Measurements from ENCODE around the gene HMGCL.

The HMGCL gene

DNA sequence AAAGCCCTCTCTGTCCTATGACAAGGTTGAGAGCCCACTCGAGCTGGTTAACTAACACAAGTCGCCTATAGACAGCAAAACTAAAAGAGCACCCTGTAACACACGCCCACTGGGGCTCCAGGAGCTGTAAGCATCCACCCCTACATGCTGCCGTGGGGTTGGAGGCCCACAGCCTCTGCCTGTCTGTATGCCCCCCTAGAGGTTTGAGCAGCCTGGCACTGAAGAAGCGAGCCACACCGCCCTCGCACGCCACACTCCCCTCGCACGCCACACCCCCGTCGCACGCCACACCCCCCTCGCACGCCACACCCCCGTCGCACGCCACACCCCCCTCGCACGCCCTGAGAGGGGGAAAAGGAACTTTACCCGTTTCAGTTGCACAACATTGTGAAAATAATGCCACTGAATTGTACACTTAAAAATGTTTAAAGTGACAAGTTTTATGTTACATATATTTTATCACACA, 13.2 kb upstream of the HMGCL start (continued):
- TF ChIP-seq, protein P1, sequence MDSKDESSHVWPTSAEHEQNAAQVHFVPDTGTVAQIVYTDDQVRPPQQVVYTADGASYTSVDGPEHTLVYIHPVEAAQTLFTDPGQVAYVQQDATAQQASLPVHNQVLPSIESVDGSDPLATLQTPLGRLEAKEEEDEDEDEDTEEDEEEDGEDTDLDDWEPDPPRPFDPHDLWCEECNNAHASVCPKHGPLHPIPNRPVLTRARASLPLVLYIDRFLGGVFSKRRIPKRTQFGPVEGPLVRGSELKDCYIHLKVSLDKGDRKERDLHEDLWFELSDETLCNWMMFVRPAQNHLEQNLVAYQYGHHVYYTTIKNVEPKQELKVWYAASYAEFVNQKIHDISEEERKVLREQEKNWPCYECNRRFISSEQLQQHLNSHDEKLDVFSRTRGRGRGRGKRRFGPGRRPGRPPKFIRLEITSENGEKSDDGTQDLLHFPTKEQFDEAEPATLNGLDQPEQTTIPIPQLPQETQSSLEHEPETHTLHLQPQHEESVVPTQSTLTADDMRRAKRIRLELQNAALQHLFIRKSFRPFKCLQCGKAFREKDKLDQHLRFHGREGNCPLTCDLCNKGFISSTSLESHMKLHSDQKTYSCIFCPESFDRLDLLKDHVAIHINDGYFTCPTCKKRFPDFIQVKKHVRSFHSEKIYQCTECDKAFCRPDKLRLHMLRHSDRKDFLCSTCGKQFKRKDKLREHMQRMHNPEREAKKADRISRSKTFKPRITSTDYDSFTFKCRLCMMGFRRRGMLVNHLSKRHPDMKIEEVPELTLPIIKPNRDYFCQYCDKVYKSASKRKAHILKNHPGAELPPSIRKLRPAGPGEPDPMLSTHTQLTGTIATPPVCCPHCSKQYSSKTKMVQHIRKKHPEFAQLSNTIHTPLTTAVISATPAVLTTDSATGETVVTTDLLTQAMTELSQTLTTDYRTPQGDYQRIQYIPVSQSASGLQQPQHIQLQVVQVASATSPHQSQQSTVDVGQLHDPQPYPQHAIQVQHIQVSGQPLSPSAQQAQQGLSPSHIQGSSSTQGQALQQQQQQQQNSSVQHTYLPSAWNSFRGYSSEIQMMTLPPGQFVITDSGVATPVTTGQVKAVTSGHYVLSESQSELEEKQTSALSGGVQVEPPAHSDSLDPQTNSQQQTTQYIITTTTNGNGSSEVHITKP (tag by site-specific recombination; IDR thresholded peaks at IDR 0.05), result peak; percentile 45
- TF ChIP-seq EGR2 (tag by site-specific recombination; IDR thresholded peaks at IDR 0.05; ENCODE audit: low read depth) (peak; percentile 89), BCL11A (tag by site-specific recombination; IDR thresholded peaks at IDR 0.05; ENCODE audit: low read depth) (no peak), ZNF610 (tag by site-specific recombination; IDR thresholded peaks at IDR 0.05; ENCODE audit: borderline replicate concordance) (no peak), GLI2 (tag by site-specific recombination; IDR thresholded peaks at IDR 0.05; ENCODE audit: borderline replicate concordance, low read depth) (no peak), KLF16 (tag by site-specific recombination; IDR thresholded peaks at IDR 0.05) (peak; percentile 68), ZFHX2 (tag by site-specific recombination; conservative IDR thresholded peaks at IDR 0.05) (peak; percentile 87), ZNF621 (tag by site-specific recombination; IDR thresholded peaks at IDR 0.05) (no peak), ZNF175 (tag by site-specific recombination; IDR thresholded peaks at IDR 0.05) (no peak), ZNF777 (tag by site-specific recombination; IDR thresholded peaks at IDR 0.05; ENCODE audit: borderline replicate concordance) (no peak)
- TF ChIP-seq, protein P2, sequence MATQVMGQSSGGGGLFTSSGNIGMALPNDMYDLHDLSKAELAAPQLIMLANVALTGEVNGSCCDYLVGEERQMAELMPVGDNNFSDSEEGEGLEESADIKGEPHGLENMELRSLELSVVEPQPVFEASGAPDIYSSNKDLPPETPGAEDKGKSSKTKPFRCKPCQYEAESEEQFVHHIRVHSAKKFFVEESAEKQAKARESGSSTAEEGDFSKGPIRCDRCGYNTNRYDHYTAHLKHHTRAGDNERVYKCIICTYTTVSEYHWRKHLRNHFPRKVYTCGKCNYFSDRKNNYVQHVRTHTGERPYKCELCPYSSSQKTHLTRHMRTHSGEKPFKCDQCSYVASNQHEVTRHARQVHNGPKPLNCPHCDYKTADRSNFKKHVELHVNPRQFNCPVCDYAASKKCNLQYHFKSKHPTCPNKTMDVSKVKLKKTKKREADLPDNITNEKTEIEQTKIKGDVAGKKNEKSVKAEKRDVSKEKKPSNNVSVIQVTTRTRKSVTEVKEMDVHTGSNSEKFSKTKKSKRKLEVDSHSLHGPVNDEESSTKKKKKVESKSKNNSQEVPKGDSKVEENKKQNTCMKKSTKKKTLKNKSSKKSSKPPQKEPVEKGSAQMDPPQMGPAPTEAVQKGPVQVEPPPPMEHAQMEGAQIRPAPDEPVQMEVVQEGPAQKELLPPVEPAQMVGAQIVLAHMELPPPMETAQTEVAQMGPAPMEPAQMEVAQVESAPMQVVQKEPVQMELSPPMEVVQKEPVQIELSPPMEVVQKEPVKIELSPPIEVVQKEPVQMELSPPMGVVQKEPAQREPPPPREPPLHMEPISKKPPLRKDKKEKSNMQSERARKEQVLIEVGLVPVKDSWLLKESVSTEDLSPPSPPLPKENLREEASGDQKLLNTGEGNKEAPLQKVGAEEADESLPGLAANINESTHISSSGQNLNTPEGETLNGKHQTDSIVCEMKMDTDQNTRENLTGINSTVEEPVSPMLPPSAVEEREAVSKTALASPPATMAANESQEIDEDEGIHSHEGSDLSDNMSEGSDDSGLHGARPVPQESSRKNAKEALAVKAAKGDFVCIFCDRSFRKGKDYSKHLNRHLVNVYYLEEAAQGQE (tag by site-specific recombination; IDR thresholded peaks at IDR 0.05), result no peak
- TF ChIP-seq, protein P3, sequence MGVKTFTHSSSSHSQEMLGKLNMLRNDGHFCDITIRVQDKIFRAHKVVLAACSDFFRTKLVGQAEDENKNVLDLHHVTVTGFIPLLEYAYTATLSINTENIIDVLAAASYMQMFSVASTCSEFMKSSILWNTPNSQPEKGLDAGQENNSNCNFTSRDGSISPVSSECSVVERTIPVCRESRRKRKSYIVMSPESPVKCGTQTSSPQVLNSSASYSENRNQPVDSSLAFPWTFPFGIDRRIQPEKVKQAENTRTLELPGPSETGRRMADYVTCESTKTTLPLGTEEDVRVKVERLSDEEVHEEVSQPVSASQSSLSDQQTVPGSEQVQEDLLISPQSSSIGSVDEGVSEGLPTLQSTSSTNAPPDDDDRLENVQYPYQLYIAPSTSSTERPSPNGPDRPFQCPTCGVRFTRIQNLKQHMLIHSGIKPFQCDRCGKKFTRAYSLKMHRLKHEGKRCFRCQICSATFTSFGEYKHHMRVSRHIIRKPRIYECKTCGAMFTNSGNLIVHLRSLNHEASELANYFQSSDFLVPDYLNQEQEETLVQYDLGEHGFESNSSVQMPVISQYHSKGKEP (tag by site-specific recombination; IDR thresholded peaks at IDR 0.05), result no peak
- TF ChIP-seq, protein P4, sequence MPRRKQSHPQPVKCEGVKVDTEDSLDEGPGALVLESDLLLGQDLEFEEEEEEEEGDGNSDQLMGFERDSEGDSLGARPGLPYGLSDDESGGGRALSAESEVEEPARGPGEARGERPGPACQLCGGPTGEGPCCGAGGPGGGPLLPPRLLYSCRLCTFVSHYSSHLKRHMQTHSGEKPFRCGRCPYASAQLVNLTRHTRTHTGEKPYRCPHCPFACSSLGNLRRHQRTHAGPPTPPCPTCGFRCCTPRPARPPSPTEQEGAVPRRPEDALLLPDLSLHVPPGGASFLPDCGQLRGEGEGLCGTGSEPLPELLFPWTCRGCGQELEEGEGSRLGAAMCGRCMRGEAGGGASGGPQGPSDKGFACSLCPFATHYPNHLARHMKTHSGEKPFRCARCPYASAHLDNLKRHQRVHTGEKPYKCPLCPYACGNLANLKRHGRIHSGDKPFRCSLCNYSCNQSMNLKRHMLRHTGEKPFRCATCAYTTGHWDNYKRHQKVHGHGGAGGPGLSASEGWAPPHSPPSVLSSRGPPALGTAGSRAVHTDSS (tag by site-specific recombination; IDR thresholded peaks at IDR 0.05), result no peak
- TF ChIP-seq, protein P5, sequence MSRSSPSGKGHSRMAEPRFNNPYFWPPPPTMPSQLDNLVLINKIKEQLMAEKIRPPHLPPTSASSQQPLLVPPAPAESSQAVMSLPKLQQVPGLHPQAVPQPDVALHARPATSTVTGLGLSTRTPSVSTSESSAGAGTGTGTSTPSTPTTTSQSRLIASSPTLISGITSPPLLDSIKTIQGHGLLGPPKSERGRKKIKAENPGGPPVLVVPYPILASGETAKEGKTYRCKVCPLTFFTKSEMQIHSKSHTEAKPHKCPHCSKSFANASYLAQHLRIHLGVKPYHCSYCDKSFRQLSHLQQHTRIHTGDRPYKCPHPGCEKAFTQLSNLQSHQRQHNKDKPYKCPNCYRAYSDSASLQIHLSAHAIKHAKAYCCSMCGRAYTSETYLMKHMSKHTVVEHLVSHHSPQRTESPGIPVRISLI (tag by site-specific recombination; IDR thresholded peaks at IDR 0.05), result no peak

DNA sequence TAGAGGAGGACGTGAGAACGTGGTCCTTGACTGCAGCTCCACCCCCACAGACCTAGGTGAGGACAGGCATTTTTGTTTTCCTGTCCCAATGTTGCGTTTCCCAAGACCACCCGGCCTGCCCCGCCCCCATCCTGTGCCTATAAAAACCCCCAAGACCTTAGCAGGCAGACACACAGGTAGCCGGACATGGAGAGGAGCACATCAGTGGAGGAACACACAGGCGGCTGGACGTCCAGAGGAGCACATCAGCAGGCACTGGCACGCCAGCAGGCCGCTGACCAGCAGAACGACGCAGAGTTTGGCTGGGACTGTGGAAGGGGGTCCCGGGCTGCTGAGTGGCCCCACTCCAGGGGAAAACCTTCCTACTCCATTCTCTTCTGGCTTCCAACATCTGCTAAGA, 12.7 kb upstream of the HMGCL start:
- Histone ChIP-seq H3K4me3 (ENCODE audit: low read depth, low read length) (no peak overlapping the region), H3K9me3 (ENCODE audit: control insufficient read depth, insufficient read depth, low read depth, low read length) (no peaks in the 10 kb centered on the region), H3K4me1 (ENCODE audit: control insufficient read depth, insufficient read depth, low read length) (no peaks in the 10 kb centered on the region), H3K27ac (ENCODE audit: extremely low read depth, low read depth, low read length) (no peak overlapping the region), H3K36me3 (ENCODE audit: control insufficient read depth in 2 of 2, insufficient read depth in 1 of 2, low read length in 2 of 2) (no peaks in the 10 kb centered on the region)
- TF ChIP-seq ZNF76 (tag by site-specific recombination; IDR thresholded peaks at IDR 0.05; ENCODE audit: borderline replicate concordance, low read depth) (peak; percentile 20; the same call in 1 of the 2 replicates), ZNF302 (tag by site-specific recombination; IDR thresholded peaks at IDR 0.05; ENCODE audit: low read depth) (no peak), KLF7 (tag by site-specific recombination; IDR thresholded peaks at IDR 0.05; ENCODE audit: borderline replicate concordance) (no peak), ZNF175 (tag by site-specific recombination; IDR thresholded peaks at IDR 0.05) (no peak)
- TF ChIP-seq, protein P2 (tag by site-specific recombination; IDR thresholded peaks at IDR 0.05), result 0 out of 2 replicates have a peak, but pooled peaks have one; percentile 40
- ChIA-PET POLR2A (no interaction called here), CTCF (interaction anchor here (0.6 to 2.2 kb wide), 3 partner anchors 13 to 27 kb away, joined by 3 to 10 read pairs (median 8); partner anchors contain the start of gene HMGCL)

Measured in HEK293 (cell line).